ENCODE results near the gene SEC31B.
A peak's percentile ranks its signal among the peaks of the same experiment; 100 is the strongest.

The SEC31B gene

GRCh38 chr10:100528921-100529474 is 9.3 kb upstream of the SEC31B start:
- DNase-seq = no peak

DNA sequence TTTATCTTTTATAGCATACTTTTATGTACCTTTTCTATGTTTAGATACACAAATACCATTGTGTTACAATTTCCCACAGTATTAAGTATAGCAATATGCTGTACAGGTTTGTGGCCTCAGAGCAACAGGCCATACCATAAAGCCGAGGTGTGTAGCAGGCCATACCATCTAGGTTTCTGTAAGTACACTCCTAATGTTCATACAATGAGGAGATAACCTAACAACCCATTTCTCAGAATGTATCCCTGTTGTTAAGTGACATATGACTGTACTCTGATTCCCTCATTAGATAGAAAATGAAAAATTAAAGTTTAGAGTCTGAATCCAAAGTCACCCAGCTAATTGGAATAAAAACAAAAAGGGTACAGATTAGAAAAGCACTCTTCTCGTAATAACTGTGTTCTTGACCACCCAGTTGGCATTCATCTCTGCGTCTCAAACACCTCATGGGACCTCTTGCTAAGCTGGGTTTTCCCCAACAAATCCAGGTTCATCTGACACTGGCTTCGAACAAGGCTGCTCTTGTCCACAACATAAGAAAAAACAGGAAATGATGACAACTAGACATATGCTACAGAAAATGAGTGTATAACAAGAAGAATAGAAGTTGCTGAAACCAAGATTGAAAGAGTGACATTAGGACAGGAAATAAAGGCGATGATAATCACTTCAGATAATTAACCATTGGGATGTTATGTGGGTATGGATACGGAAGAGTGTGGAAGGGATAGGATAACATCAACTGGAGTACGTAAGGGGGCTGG is 8.6 kb upstream of the SEC31B start:
- no peak for DNase-seq

DNA sequence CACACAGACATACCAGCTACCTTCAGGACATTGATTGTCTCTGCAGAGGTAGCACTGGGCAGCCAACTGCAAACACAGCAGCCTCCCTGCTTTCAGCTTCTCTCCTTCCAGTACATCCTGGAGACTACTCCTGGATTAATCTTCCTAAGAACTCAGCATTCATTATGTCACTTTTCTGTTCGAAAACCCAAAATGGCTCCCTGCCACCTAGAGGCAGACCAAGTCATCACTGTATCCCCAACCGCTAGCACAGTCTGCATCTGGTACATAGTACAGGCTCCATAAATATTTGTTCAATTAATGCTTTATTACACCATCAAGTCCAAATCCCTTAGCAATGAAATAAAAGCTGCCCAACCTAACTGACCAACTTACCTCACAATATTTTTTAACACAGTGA is 5.0 kb upstream of the SEC31B start:
- no peak for DNase-seq

DNA sequence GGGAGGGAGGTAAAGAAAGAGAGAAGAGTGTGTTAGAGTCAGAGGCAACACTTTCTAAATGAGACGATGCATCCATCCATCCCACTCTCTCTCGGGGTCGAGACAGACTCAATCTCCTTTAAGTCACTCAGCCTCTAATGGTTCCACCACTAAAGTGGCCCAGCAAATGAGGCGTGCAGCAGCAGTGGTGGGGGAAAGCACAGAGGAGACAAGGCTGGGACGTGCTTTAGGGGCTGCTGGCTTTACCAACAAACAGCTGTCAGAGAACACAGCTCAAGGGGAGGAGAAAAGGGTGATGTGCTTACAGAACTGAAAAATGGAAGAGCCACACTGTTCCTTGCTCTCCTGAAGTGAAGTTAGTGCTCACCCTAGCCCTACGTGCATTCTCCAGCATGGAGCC is 4.5 kb upstream of the SEC31B start:
- no peak for DNase-seq

DNA sequence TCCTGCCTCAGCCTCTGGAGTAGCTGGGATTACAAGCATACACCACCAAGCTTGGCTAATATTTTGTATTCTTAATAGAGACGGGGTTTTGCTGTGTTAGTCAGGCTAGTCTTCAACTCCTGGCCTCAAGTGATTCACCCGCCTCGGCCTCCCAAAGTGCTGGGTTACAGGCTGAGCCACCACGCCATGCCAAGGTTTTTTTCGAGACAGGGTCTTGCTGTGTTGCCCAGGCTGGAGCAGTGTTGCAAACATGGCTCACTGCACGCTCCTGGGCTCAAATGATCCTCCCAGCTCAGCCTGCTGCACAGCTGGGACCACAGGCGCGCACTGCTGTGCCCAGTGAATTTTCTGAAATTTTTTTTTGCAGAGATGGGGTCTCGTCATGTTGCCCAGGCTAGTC is 3.3 kb upstream of the SEC31B start:
- no peak for DNase-seq

DNA sequence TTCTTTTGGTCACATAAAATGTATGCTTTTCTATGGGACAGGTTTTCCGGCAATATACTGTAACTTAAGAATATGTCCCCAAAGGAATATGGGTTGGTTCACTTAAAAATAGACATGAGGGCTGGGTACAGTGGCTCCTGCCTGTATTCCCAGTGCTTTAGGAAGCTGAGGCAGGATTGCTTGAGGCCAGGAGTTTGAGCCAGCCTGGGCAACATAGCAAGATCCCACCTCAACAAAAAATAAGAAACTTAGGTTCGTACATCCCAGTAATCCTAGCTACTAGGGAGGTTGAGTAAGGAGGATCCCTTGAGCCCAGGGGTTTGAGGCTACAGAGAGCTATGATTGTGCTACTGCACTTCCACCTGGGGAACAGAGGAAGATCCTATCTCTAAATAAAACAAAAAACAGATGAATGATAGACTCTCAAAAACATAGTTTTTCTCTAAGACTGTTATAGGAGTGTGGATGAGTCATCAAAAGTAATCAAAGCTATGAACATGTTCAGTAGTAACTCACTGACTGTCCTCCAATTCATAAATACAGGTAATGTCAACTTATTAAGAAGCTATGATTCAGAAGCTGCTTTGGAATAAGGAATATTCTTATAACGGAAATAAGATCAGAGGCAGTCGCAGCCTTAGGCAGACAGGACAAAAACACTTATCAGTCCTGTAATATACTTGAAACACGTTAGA is 2.6 kb upstream of the SEC31B start:
- DNase-seq = no peak

DNA sequence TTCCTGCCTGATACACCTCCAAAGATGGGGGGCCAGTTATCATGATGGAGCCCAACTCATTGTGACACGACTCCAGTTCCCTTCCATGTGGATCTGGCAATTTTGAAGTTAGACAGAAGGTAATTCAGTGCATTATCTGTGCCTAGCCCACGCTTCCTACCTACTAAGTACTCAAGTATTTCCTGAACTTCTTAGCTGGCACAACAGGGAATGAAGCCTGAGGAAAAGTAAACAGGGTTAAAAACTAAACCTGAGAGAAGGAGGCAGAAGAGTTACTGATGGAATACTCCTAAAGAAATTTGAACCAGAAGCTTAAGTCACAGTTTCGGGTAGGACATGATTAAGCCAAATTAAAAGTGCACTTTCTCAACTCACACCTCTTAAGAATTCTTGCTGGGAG is 1.1 kb upstream of the SEC31B start:
- no peak for DNase-seq

GRCh38 chr10:100518761-100519241 is 860 bp downstream of the SEC31B start:
- peak; percentile 56 for DNase-seq

- no peak for DNase-seq
Observed at GRCh38 chr10:100516847-100517246, 2.8 kb downstream of the SEC31B start.

DNA sequence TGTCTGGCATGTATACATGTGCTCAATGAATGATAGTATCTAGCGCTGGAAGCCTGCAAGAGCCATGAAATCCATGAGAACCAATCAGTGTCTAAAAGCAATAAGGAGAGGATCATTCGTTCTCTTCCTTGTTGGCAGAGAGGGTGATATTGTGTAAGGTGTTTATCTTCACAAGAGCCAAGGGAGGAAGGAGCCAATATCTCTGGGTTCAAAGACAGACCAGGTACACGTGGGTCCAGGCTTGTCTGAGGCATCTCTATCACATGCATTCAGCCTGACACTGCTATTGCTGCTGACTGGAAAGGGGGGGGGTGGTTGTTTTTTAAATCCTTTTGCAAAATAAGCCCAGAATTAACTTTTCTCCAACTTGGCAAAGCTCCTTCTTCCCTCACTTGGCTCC is 4.0 kb downstream of the SEC31B start:
- no peak for DNase-seq

GRCh38 chr10:100510533-100511308 is 8.9 kb downstream of the SEC31B start:
- no peak for DNase-seq

DNA sequence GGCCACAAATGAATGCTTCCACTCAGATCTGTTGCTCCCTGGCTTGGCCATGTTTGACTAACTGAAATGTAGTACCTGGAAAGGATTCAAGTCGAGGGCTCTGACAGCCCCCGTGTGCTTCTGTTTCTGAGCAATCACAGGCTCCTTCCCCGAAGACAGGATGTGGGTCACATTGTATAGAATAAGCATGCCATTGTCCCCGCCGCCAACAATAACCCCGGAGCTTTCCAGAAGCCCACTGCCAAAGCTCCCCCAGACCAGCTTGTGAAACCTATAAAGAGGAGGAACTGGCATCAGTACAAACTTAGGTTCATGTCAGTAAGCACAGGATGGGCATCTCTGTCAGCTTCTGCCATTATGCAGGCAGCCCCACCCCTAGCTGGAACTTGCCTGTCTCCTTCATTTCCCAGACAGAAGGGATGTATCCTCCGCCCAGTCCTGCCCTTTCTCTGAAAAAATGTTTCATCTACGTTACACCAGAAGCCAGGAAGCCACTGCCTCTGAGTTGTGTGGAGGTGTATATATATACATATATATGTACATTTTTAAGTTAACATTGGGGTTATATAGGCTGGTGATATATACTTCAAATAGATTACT is 10.3 kb downstream of the SEC31B start:
- no peak for DNase-seq

DNA sequence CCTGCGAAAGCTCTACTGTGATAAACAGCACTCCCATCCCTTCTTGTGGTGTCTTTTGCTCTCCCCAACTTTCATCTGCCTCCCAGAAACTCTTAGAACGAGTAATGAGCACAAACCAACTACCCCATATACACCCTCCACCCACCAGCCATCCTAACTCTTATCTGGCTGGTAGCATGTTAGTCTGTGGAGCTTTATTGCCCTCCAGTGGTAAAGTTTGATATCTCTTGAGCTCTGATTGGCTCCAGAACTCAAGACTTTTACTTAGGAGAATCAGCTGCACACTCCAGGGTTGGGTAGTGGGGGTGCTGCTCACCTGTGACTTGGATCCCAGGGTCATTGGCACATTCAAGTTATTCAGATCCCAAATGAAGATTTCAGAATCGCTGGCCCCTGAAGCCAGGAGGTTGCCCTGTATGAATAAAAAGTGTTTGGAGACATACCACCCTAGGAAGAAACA is 10.9 kb downstream of the SEC31B start:
- peak; percentile 0 for DNase-seq

DNA sequence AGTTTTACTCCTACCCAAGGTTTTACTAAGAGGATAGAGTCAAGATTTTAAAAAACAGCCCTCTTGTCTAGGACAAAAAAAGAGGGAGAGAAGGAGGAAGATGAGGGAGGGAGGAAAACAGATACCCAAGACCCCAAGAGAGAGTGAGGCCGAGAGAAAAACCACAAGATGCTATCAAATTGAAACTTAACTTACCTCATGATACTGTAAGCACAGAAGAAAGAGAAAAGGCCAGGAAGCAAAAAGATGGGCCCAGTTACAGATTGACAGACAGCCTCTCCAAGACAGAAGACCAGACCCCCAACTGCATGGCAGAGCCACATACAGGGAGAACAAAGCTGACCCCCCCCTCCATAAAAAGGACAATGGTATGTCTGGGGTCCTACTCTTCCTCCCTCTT is 11.4 kb downstream of the SEC31B start:
- no peak for DNase-seq

GRCh38 chr10:100507357-100507732 is 12.3 kb downstream of the SEC31B start:
- DNase-seq = no peak

- DNase-seq = no peak
Observed at GRCh38 chr10:100506596-100507356, 12.9 kb downstream of the SEC31B start.

DNA sequence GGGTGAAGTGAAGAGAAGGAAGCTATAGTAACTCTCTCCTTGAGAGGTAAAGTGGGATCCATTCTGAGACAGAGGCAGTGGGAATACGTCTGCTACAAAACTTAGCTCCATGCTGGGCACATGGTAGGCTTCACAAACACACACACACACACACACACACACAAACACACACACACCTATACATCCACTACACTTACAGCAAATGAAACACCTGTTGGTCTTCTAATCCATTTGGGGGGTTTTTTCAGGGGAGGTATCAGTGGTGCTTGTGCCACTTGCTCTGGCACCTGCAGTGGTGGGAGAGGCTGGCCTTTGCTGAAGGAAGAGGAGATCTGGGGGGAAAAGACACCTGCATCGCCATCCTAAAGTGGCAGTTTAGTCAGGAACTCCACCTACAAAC is 14.5 kb downstream of the SEC31B start:
- DNase-seq = no peak

- no peak for DNase-seq
Observed at GRCh38 chr10:100504096-100504495, 15.6 kb downstream of the SEC31B start.

DNA sequence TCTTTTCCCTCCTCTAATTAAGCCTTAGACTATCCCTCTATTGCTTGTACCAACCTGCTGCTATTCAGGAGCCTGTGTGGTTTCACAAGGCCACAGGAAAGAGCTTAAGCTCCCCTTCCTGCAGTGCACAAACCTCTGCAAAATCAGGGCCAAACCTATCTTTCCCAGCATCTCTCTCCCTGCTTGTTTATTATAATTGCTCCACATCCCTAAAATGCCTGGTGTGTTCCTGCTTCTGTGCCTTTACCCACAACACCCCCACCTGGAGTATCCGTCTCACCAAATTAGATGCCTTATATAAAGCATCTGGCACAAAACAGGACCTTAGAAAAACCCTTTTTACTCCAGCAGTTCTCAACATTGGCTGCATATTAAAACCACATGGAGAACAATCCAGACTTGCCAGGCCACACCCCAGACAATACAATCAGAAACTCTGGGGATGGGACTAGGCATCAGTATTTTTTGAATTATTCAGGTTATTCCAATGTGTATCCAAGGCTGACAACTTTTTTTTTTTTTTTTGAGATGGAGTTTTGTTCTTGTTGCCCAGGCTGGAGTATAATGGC is 16.7 kb downstream of the SEC31B start:
- no peak for DNase-seq

GRCh38 chr10:100501423-100501822 is 18.2 kb downstream of the SEC31B start:
- no peak for DNase-seq

DNA sequence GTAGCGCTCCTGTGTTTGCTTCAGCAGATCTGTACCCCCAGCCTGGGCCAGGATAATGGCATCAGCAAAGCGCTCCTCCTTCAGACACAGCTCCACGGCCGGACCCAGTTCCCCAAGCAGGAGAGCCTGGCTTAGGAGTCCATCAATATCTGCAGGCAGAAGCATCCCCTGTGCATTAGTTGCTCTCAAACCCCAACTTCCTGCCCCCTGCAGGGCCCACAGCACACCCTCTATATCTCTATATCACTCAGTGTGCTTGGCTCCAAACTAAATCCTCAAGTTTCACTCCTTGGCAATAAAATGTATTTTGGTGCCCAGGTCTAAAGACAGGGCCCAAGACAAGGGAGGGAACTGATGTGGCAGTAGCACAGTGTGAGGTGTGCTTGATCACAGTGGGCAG is 21.6 kb downstream of the SEC31B start:
- DNase-seq = no peak

DNA sequence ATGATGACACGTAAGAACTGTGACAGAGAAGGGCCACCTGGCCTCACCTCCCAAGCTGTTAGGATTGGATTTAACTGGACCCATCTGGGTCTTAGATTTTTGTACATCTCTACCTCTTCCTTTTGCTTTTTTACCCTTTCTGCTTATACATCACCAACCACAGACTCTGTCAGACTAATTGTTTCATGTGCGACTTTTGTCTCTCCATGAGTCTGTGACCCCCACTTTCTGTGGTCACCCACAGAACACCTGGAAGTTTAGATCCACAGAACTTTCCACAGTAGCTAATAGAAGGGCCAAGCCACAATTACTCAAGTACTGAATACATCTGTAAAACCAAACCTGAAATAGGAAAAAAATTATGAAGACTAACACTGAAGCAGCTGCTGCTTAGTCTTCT is 23.1 kb downstream of the SEC31B start:
- DNase-seq = no peak

Measured in NCI-H526 treated with DMSO at 0.1 percent for 48 hours (cell line).